ENCODE measurements around the gene PARVG. TPM values are rescaled to one million over a fixed set of nuclear protein-coding genes. Genes with fewer than 3 reads are reported as not detected.

PARVG gene
- total and polyA plus RNA-seq, 2 of the 8 experiments (the other 6 are each of a cell fraction or from before 2014, with no cell fraction given): 0.37 to 1.5 TPM

GRCh38 chr22:44154436-44154942 lies 26.2 kb upstream of the PARVG start:
- H3K18ac ChIP-seq (ENCODE audit: extremely low read depth, low read length): peak overlapping the region; percentile 75; the same call in 1 of the 2 replicates
- H3K79me2 ChIP-seq (ENCODE audit: control insufficient read depth in 1 of 2, insufficient read depth in 2 of 2, low read length in 2 of 2): no peaks in the 10 kb centered on the region
- H3K79me1 ChIP-seq (ENCODE audit: low read depth, low read length): no peaks in the 10 kb centered on the region; the same call in 1 of the 2 replicates
- CTCF ChIA-PET (ENCODE audit: partially characterized antibody): interaction anchor here (0.6 to 1.1 kb wide), 3 partner anchors 8 to 178 kb away, joined by 3 to 4 read pairs (median 3); no protein-coding TSS in a partner anchor
- peak overlapping the region; percentile 88 for H2BK20ac ChIP-seq (ENCODE audit: low read length)
- FAIRE-seq: no peak
- H2AFZ ChIP-seq (ENCODE audit: low read length): no peak overlapping the region
- no peak overlapping the region for H3K14ac ChIP-seq (ENCODE audit: insufficient read length)
- no peak overlapping the region for H3K4me2 ChIP-seq (ENCODE audit: insufficient read depth in 1 of 2, low read depth in 2 of 2, low read length in 2 of 2)
- peaks cover 8% of the 10 kb centered on the region; the same call in 1 of the 2 replicates for H3K23me2 ChIP-seq (ENCODE audit: low read depth, low read length)
- POLR2A ChIA-PET (ENCODE audit: partially characterized antibody): interaction anchor here (1.0 to 1.2 kb wide), 2 partner anchors 8 to 59 kb away, joined by 3 read pairs; no protein-coding TSS in a partner anchor
- no peaks in the 10 kb centered on the region for H3K9me3 ChIP-seq (ENCODE audit: insufficient read depth in 2 of 2, low read depth in 1 of 2, low read length in 1 of 2)
- H3K4ac ChIP-seq (replicated peaks; ENCODE audit: insufficient read length, low read depth, low read length): peak overlapping the region; percentile 63
- 90% methylated on average over 2 of the region's 2 CpGs; no CpG with 5 or more reads in 1 of the 2 experiments for WGBS, 2 experiments (ENCODE audit: extremely low coverage in 1 of 2, insufficient coverage in 1 of 2, insufficient read length in 1 of 2, insufficient replicate concordance in 2 of 2, low coverage in 1 of 2, low lambda C conversion rate in 2 of 2, missing lambda C conversion rate in 1 of 2)
- no peaks in the 10 kb centered on the region for H4K20me1 ChIP-seq (replicated peaks in 1 of 2; ENCODE audit: control insufficient read depth in 1 of 2, insufficient read depth in 2 of 2, low read length in 2 of 2)
- H2BK5ac ChIP-seq (ENCODE audit: low read depth, low read length): peak overlapping the region; percentile 86
- no peaks in the 10 kb centered on the region for H3K27me3 ChIP-seq (replicated peaks in 1 of 4; ENCODE audit: control insufficient read depth in 3 of 4, extremely low read depth in 1 of 4, insufficient read depth in 3 of 4, low read length in 3 of 4)
- DNase-seq (ENCODE audit: low read depth in 1 of 2, low spot score in 2 of 2): no peak
- no peak overlapping the region for H3K27ac ChIP-seq (ENCODE audit: low read depth, low read length)
- H2BK120ac ChIP-seq (replicated peaks; ENCODE audit: low read depth, low read length): peak overlapping the region; percentile 59
- peak overlapping the region; percentile 61 for H2BK15ac ChIP-seq (ENCODE audit: low read length)
- no peak overlapping the region for H4K5ac ChIP-seq (ENCODE audit: insufficient read length, low read depth, low read length)
- peak overlapping the region; percentile 99 for H2AK5ac ChIP-seq (ENCODE audit: low read depth, low read length)
- no peak overlapping the region for H3K23ac ChIP-seq (ENCODE audit: insufficient read length)
- H3K56ac ChIP-seq (replicated peaks; ENCODE audit: insufficient read length, low read depth, low read length): peak overlapping the region; percentile 91
- no peaks in the 10 kb centered on the region; a peak in 1 of 8 replicates for H3K36me3 ChIP-seq (ENCODE audit: control insufficient read depth in 2 of 4, insufficient read depth in 4 of 4, low read length in 3 of 4)
- H3K9ac ChIP-seq (replicated peaks in 1 of 4; ENCODE audit: extremely low read depth in 1 of 4, low read depth in 3 of 4, low read length in 3 of 4): no peak overlapping the region; a peak in 1 of 7 replicates
- 0 out of 2 replicates have a peak overlapping the region, but pooled peaks have one; percentile 46 for H4K8ac ChIP-seq (ENCODE audit: extremely low read depth, insufficient read depth, low read length)
- peak overlapping the region; percentile 98; the same call in 1 of the 2 replicates for H2BK12ac ChIP-seq (ENCODE audit: low read depth, low read length)
- H4K91ac ChIP-seq (replicated peaks; ENCODE audit: insufficient read length, low read length): peak overlapping the region; percentile 94
- peaks cover 4 to 18% (median 12%) of the 10 kb centered on the region in 4 experiments; a peak in 6 of 7 replicates for H3K4me1 ChIP-seq (replicated peaks in 1 of 4; ENCODE audit: control insufficient read depth in 3 of 4, insufficient read depth in 4 of 4, low read length in 3 of 4)
- H3K4me3 ChIP-seq (ENCODE audit: extremely low read depth in 1 of 4, insufficient read depth in 2 of 4, low read depth in 3 of 4, low read length in 4 of 4): no peak overlapping the region
- TF ChIP-seq RBBP5 (IDR thresholded peaks at IDR 0.05; ENCODE audit: borderline replicate concordance, low read depth, low read length) (no peak), MAFK (IDR thresholded peaks at IDR 0.05; ENCODE audit: low read depth, low read length) (no peak), CTBP2 (IDR thresholded peaks at IDR 0.05; ENCODE audit: borderline replicate concordance, insufficient read depth, insufficient read length, low read length) (no peak), KDM4A (IDR thresholded peaks at IDR 0.05; ENCODE audit: low read depth, low read length, severe bottlenecking) (no peak), POU5F1 (IDR thresholded peaks at IDR 0.05; ENCODE audit: low read depth, low read length) (no peak), JUND (IDR thresholded peaks at IDR 0.05; ENCODE audit: low read length) (no peak), CBX5 (IDR thresholded peaks at IDR 0.05; ENCODE audit: low read depth, low read length) (no peak)
